Ovary (tissue), 3 donors: Measurements from ENCODE around the gene TTLL9.

ENCODE experiments used
- EP300 ChIP-seq: sonication (generic); formaldehyde crosslinking; IDR thresholded peaks from one replicate; pipeline ENCODE4 v1.6.1; 2017; ENCODE audit warnings: antibody characterized with exemption
- POLR2A ChIP-seq: fragments of 450-650 bp; IDR thresholded peaks from one replicate; pipeline ENCODE4 v1.6.1; 2017; ENCODE audit warnings: antibody characterized with exemption, mild to moderate bottlenecking, moderate library complexity
- TF ChIP-seq, protein P1 (sequence below), 3 donors: fragments of 450-650 bp in 2 of 3; fragments of 200-600 bp in 1 of 3; IDR thresholded peaks; one replicate each; pipeline versions ENCODE4 v1.5.1 to v1.8.0; 2016 to 2022; ENCODE audit warnings: antibody characterized with exemption in 3 of 3, mild to moderate bottlenecking in 1 of 3
- donor health status: DM: no; HTN: no; CAD: no.

DNA sequence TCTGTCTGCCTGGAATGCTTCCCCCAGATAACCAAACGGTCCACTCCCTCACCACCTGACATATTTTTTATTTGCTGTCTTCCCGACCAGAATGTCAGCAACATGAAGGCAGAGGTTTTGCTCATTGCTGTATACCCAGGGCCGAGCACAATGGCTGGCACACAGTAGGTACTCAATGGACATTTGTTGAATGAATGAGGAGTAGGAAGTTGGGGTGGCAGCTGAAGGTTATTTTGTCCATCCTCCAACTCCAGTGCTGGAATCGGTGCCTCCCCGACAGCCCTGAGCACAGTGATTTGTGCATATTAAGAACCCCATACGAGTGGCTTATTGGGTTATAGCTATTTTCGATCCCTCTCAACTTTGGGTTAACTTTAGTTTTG is 10.4 kb upstream of the TTLL9 start:
- TF ChIP-seq, protein P1, sequence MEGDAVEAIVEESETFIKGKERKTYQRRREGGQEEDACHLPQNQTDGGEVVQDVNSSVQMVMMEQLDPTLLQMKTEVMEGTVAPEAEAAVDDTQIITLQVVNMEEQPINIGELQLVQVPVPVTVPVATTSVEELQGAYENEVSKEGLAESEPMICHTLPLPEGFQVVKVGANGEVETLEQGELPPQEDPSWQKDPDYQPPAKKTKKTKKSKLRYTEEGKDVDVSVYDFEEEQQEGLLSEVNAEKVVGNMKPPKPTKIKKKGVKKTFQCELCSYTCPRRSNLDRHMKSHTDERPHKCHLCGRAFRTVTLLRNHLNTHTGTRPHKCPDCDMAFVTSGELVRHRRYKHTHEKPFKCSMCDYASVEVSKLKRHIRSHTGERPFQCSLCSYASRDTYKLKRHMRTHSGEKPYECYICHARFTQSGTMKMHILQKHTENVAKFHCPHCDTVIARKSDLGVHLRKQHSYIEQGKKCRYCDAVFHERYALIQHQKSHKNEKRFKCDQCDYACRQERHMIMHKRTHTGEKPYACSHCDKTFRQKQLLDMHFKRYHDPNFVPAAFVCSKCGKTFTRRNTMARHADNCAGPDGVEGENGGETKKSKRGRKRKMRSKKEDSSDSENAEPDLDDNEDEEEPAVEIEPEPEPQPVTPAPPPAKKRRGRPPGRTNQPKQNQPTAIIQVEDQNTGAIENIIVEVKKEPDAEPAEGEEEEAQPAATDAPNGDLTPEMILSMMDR (IDR thresholded peaks at IDR 0.05) = no peak
- TF ChIP-seq POLR2A (no peak), EP300 (no peak)
